Sigmoid colon (tissue), 7 donors: Measurements from ENCODE around the gene RUNX2. TPM values are rescaled to one million over a fixed set of nuclear protein-coding genes. Genes with fewer than 3 reads are reported as not detected.

Experiments used
- DNase-seq: peaks from one replicate; pipeline ENCODE4 v3.0.0-alpha.2; 2019
- H3K27ac ChIP-seq, 4 donors: fragments of 200-600 bp; sonication (generic); one replicate each; pipeline ENCODE4 v1.5.1; 2016 to 2019; ENCODE audit warnings: mild to moderate bottlenecking in 1 of 4
- H3K27me3 ChIP-seq, 3 donors: fragments of 200-600 bp; sonication (generic); one replicate each; pipeline ENCODE4 v1.5.1; 2019; ENCODE audit warnings: mild to moderate bottlenecking in 1 of 3
- H3K36me3 ChIP-seq, 4 donors: fragments of 200-600 bp; sonication (generic); one replicate each; pipeline ENCODE4 v1.5.1; 2016 to 2019
- H3K4me1 ChIP-seq, 4 donors: fragments of 200-600 bp; sonication (generic); one replicate each; pipeline ENCODE4 v1.5.1; 2017 to 2019
- H3K4me3 ChIP-seq, 4 donors: fragments of 200-600 bp; sonication (generic); one replicate each; pipeline ENCODE4 v1.5.1; 2017 to 2019; ENCODE audit warnings: mild to moderate bottlenecking in 2 of 4, moderate library complexity in 1 of 4
- H3K9me3 ChIP-seq, 4 donors: fragments of 200-600 bp in 3 of 4; sonication (generic) in 3 of 4; one replicate each; pipeline versions ENCODE4 v1.5.1 to v1.6.1; 2013 to 2019
- EP300 ChIP-seq, 4 donors: sonication (generic); formaldehyde crosslinking; IDR thresholded peaks; one replicate each; pipeline ENCODE4 v1.6.1; 2017; ENCODE audit warnings: antibody characterized with exemption in 4 of 4
- POLR2A ChIP-seq, 2 donors: fragments of 450-650 bp; IDR thresholded peaks; one replicate each; pipeline ENCODE4 v1.6.1; 2016; ENCODE audit warnings: antibody characterized with exemption in 2 of 2, mild to moderate bottlenecking in 2 of 2, moderate library complexity in 2 of 2
- POLR2AphosphoS5 ChIP-seq, 4 donors: sonication (generic); formaldehyde crosslinking; IDR thresholded peaks; one replicate each; pipeline ENCODE4 v1.6.1; 2017; ENCODE audit warnings: antibody characterized with exemption in 4 of 4
- WGBS, 2 donors: extraction: QIAGEN DNeasy Blood & Tissue Kit; methylation state at CpG; one replicate each; pipeline ENCODE4 v1.1.7; 2013; 5-methylcytosine and 5-hydroxymethylcytosine counted together
- intact Hi-C: fragments of 100-400 bp; cut with DNase I; formaldehyde crosslinking; loops from one replicate; pipeline ENCODE4 v1.15.1; 2023
- polyA plus RNA-seq, 3 donors: library from polyadenylated mRNA; stranded (reverse); fragments of 200-250 nt; gene quantifications; one replicate each; pipeline ENCODE4 v1.2.3, GENCODE V29; 2013
- total RNA-seq, 4 donors: library from RNA; depleted of rRNA; stranded (reverse); fragments of >200 nt; gene quantifications; one replicate each; pipeline ENCODE4 v1.1.0, GENCODE V29; 2016
- TF ChIP-seq, protein P1 (sequence below), 4 experiments: fragments of 450-650 bp in 3 of 4; fragments of 200-600 bp in 1 of 4; IDR thresholded peaks; one replicate each; pipeline ENCODE4 v1.5.1; 2016 to 2019; ENCODE audit warnings: antibody characterized with exemption in 4 of 4, mild to moderate bottlenecking in 3 of 4, moderate library complexity in 2 of 4
- donor health status: healthy with polysubstance abuse.
- donor health status: Bipolar disorder and iron deficiency.
- donor health status: healthy.

Gene RUNX2
- total and polyA plus RNA-seq, 7 donors: 0.92 to 4.7 (median 2.9) TPM

GRCh38 chr6:45479834-45480751 lies 152.0 kb downstream of the RUNX2 start:
- Histone ChIP-seq H3K4me3 (peak overlapping the region in 1 of 4 donors; percentile 10), H3K27me3 (no peaks in the 10 kb centered on the region), H3K9me3 (no peaks in the 10 kb centered on the region), H3K36me3 (no peaks in the 10 kb centered on the region), H3K27ac (peak overlapping the region in 2 of 4 donors; percentile 13 to 27), H3K4me1 (peaks cover 0 to 31% (median 15%) of the 10 kb centered on the region in 4 donors)
- 41 to 52% methylated on average over 7 of the region's 7 CpGs for WGBS, 2 donors
- DNase-seq: no peak
- TF ChIP-seq, protein P1, sequence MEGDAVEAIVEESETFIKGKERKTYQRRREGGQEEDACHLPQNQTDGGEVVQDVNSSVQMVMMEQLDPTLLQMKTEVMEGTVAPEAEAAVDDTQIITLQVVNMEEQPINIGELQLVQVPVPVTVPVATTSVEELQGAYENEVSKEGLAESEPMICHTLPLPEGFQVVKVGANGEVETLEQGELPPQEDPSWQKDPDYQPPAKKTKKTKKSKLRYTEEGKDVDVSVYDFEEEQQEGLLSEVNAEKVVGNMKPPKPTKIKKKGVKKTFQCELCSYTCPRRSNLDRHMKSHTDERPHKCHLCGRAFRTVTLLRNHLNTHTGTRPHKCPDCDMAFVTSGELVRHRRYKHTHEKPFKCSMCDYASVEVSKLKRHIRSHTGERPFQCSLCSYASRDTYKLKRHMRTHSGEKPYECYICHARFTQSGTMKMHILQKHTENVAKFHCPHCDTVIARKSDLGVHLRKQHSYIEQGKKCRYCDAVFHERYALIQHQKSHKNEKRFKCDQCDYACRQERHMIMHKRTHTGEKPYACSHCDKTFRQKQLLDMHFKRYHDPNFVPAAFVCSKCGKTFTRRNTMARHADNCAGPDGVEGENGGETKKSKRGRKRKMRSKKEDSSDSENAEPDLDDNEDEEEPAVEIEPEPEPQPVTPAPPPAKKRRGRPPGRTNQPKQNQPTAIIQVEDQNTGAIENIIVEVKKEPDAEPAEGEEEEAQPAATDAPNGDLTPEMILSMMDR (IDR thresholded peaks at IDR 0.05): no peak
- TF ChIP-seq POLR2A (IDR thresholded peaks at IDR 0.05) (no peak), POLR2AphosphoS5 (IDR thresholded peaks at IDR 0.05) (no peak), EP300 (IDR thresholded peaks at IDR 0.05) (no peak)
- intact Hi-C loops: no loop called here

- Histone ChIP-seq H3K27ac (peak overlapping the region in 2 of 4 donors; percentile 13 to 27), H3K9me3 (no peaks in the 10 kb centered on the region), H3K4me1 (peaks cover 0 to 31% (median 15%) of the 10 kb centered on the region in 4 donors), H3K27me3 (no peaks in the 10 kb centered on the region), H3K4me3 (peak overlapping the region in 2 of 4 donors; percentile 10 to 11), H3K36me3 (no peaks in the 10 kb centered on the region)
- 55 to 67% methylated on average over 7 of the region's 7 CpGs for WGBS, 2 donors
- intact Hi-C loops: no loop called here
- no peak for DNase-seq
- TF ChIP-seq POLR2AphosphoS5 (IDR thresholded peaks at IDR 0.05) (no peak), POLR2A (IDR thresholded peaks at IDR 0.05) (no peak), EP300 (IDR thresholded peaks at IDR 0.05) (no peak)
- TF ChIP-seq, protein P1 (IDR thresholded peaks at IDR 0.05): no peak
Measured at GRCh38 chr6:45480752-45481415, 152.8 kb downstream of the RUNX2 start.

GRCh38 chr6:45483021-45483420 lies 154.9 kb downstream of the RUNX2 start:
- peak overlapping the region in 2 of 4 donors; percentile 15 to 24 for H3K27ac ChIP-seq
- H3K9me3 ChIP-seq: no peaks in the 10 kb centered on the region
- no peak for DNase-seq
- intact Hi-C loops: no loop called here
- H3K4me3 ChIP-seq: no peak overlapping the region
- no peaks in the 10 kb centered on the region for H3K27me3 ChIP-seq
- H3K4me1 ChIP-seq: peaks cover 0 to 31% (median 15%) of the 10 kb centered on the region in 4 donors
- H3K36me3 ChIP-seq: no peaks in the 10 kb centered on the region
- TF ChIP-seq POLR2AphosphoS5 (IDR thresholded peaks at IDR 0.05) (peak in 2 of 4 donors; percentile 14 to 17), EP300 (IDR thresholded peaks at IDR 0.05) (no peak), POLR2A (IDR thresholded peaks at IDR 0.05) (no peak)
- 79 to 85% methylated on average over 3 of the region's 3 CpGs for WGBS, 2 donors

DNA sequence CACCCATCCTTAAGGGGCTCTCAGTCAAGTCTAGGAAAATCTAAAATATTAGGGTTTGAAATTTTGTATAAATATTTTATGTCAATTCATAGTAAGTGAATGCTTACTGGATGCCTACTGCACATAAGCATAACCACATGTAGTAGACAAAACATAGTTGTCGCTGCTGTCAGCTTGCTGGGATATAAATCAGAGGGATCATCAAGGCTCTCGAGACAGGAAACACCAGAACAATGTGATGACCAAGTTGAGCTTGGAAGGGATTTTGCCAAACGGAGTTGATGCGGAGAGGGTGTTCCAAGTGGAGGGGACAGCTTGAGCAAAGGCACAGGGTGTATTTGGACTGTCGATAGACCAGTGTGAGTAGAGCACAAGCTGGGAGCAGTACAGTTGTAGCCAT lies 155.4 kb downstream of the RUNX2 start:
- TF ChIP-seq, protein P1 (IDR thresholded peaks at IDR 0.05): no peak
- TF ChIP-seq POLR2A (IDR thresholded peaks at IDR 0.05) (no peak), POLR2AphosphoS5 (IDR thresholded peaks at IDR 0.05) (no peak), EP300 (IDR thresholded peaks at IDR 0.05) (no peak)
- H3K9me3 ChIP-seq: no peaks in the 10 kb centered on the region
- H3K36me3 ChIP-seq: no peaks in the 10 kb centered on the region
- H3K4me1 ChIP-seq: peaks cover 0 to 31% (median 15%) of the 10 kb centered on the region in 4 donors
- no peak overlapping the region for H3K4me3 ChIP-seq
- H3K27me3 ChIP-seq: no peaks in the 10 kb centered on the region
- DNase-seq: no peak
- intact Hi-C loops: no loop called here
- peak overlapping the region in 2 of 4 donors; percentile 15 to 24 for H3K27ac ChIP-seq
- 90% methylated on average over 5 of the region's 5 CpGs for WGBS, 2 donors

DNA sequence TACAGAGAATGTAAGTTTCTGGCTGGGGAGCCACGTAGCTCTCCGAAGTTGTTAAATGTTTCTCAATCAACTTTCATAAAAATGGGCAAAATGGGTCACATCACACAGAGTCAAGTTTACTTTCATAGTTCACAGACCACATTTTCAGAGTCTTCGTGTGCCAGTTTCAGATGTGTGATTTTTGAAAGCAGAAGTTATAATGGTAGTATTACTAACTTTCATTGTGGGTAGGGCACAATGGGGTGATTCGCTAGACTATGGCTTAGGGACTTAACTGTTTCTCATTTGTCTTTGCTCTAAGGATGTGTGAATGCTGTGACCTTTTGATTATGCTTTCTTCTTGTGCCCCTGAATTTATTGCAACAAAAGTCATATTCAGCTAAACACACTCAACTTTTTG lies 158.6 kb downstream of the RUNX2 start:
- WGBS, 2 donors: 69 to 89% methylated on average over 4 of the region's 4 CpGs
- Histone ChIP-seq H3K27ac (no peak overlapping the region), H3K36me3 (no peaks in the 10 kb centered on the region), H3K9me3 (no peaks in the 10 kb centered on the region), H3K27me3 (no peaks in the 10 kb centered on the region), H3K4me1 (peaks cover 0 to 11% (median 2%) of the 10 kb centered on the region in 4 donors), H3K4me3 (no peak overlapping the region)
- intact Hi-C loops: no loop called here
- no peak for TF ChIP-seq EP300 (IDR thresholded peaks at IDR 0.05)
- TF ChIP-seq POLR2AphosphoS5 (IDR thresholded peaks at IDR 0.05): no peak
- DNase-seq: no peak
